K562 (cell line): Measurements from ENCODE around the gene EPHB6. TPM values are rescaled to one million over a fixed set of nuclear protein-coding genes. Genes with fewer than 3 reads are reported as not detected.

Source experiments
- ATAC-seq: fragments of 200-7000 bp; cut with Tn5 transposase; 3 replicates; pipeline ENCODE4 v1.9.1; 2020; ENCODE audit warnings: moderate library complexity
- BruUV-seq: library from RNA; stranded (reverse); fragments of 400-500 nt; replicated peaks from 2 replicates; lab custom pipeline; 2021; lab: Mats Ljungman, UMichigan
- CTCF ChIA-PET: fragments of 300-600 bp; formaldehyde crosslinking; extraction: SDS; loops from one replicate; lab custom pipeline; 2021; ENCODE audit warnings: low intra/inter-chr PET ratio; lab: Yijun Ruan, JAX
- POLR2A ChIA-PET: fragments of 300-600, 350-650 bp; sonication (Branson Sonifier 250); formaldehyde crosslinking; extraction: SDS; loops from one replicate; lab custom pipeline; 2021; ENCODE audit warnings: antibody characterized with exemption, inconsistent platforms; lab: Yijun Ruan, JAX
- DNase-seq, 4 experiments: peaks; one replicate each; pipeline versions ENCODE4 v3.0.0 to v3.0.0-alpha.2; 2011 to 2018; ENCODE audit warnings: low spot score in 3 of 4, mixed read lengths in 3 of 4; ENCODE audit errors: extremely low read depth in 1 of 4
- FAIRE-seq: peaks from 2 replicates; lab custom pipeline; 2011; peaks lifted over from hg19 to GRCh38; lab: Jason Lieb, UNC
- H2AFZ ChIP-seq: 2 replicates; pipeline ENCODE4 v1.6.0; 2011; ENCODE audit warnings: low read depth, low read length, control low read depth, inconsistent platforms
- H3K27ac ChIP-seq: fragments of 200-600 bp; 3 replicates; pipeline ENCODE4 v1.8.0; 2011; ENCODE audit warnings: low read depth, mild to moderate bottlenecking, control low read depth, inconsistent platforms, low read length, moderate library complexity, mixed read lengths; ENCODE audit errors: extremely low read depth
- H3K27me3 ChIP-seq, 2 experiments: fragments of 300-600 bp in 1 of 2; 2 replicates in 1 of 2; 3 replicates in 1 of 2; pipeline versions ENCODE4 v1.6.0 to v1.8.0; 2011; ENCODE audit warnings: inconsistent platforms in 2 of 2, low read length in 2 of 2, mild to moderate bottlenecking in 1 of 2, mixed read lengths in 1 of 2, moderate library complexity in 1 of 2; ENCODE audit not compliant: control insufficient read depth in 2 of 2, insufficient read depth in 2 of 2
- H3K36me3 ChIP-seq: fragments of 300-600 bp; 3 replicates; pipeline ENCODE4 v1.8.0; 2011; ENCODE audit warnings: mild to moderate bottlenecking, low read length, inconsistent platforms; ENCODE audit not compliant: control insufficient read depth, insufficient read depth
- H3K4me1 ChIP-seq, 2 experiments: fragments of 200-600 bp in 1 of 2; replicated peaks in 1 of 2; 2 replicates in 1 of 2; 3 replicates in 1 of 2; pipeline versions ENCODE4 v1.5.1 to v1.8.0; 2011; ENCODE audit warnings: inconsistent platforms in 2 of 2, low read length in 2 of 2, mild to moderate bottlenecking in 1 of 2, mixed read lengths in 1 of 2, moderate library complexity in 1 of 2; ENCODE audit not compliant: control insufficient read depth in 2 of 2, insufficient read depth in 2 of 2
- H3K4me2 ChIP-seq: 2 replicates; pipeline ENCODE4 v1.6.1; 2011; ENCODE audit warnings: low read length, control low read depth, inconsistent platforms, mixed read lengths; ENCODE audit not compliant: insufficient read depth
- H3K4me3 ChIP-seq: fragments of 200-600 bp; sonication (generic), shearing (Covaris generic); 2 replicates; pipeline ENCODE4 v1.5.1; 2016; ENCODE audit warnings: control low read depth, inconsistent platforms
- H3K79me2 ChIP-seq: fragments of 200-600 bp; 3 replicates; pipeline ENCODE4 v1.8.0; 2011; ENCODE audit warnings: low read length, inconsistent platforms; ENCODE audit not compliant: control insufficient read depth, insufficient read depth
- H3K9ac ChIP-seq, 2 experiments: 2 replicates each; pipeline versions ENCODE4 v1.6.0 to v1.6.1; 2011; ENCODE audit warnings: low read depth in 2 of 2, low read length in 2 of 2, control low read depth in 1 of 2, inconsistent platforms in 1 of 2, mild to moderate bottlenecking in 1 of 2, mixed read lengths in 1 of 2; ENCODE audit not compliant: insufficient read depth in 1 of 2
- H3K9me1 ChIP-seq: one replicate; pipeline ENCODE4 v1.6.0; 2011; ENCODE audit warnings: inconsistent platforms, mild to moderate bottlenecking, low read length, moderate library complexity; ENCODE audit not compliant: control insufficient read depth, insufficient read depth
- H3K9me3 ChIP-seq: replicated peaks from 2 replicates; pipeline ENCODE4 v1.5.1; 2011; ENCODE audit warnings: low read depth, low read length, inconsistent platforms; ENCODE audit not compliant: control insufficient read depth, insufficient read depth
- H4K20me1 ChIP-seq: replicated peaks from 2 replicates; pipeline ENCODE4 v1.6.1; 2011; ENCODE audit warnings: low read length, inconsistent platforms, mixed read lengths; ENCODE audit not compliant: control insufficient read depth, insufficient read depth
- HMGN3 ChIP-seq: IDR thresholded peaks from 2 replicates; pipeline ENCODE4 v1.6.1; 2011; ENCODE audit warnings: borderline replicate concordance, low read depth, mild to moderate bottlenecking, mixed read lengths, low read length; ENCODE audit not compliant: insufficient read length; ENCODE audit errors: extremely low read depth
- MITF ChIP-seq: IDR thresholded peaks from 2 replicates; pipeline ENCODE4 v1.6.1; 2014; ENCODE audit warnings: antibody characterized with exemption
- NRF1 ChIP-seq, 2 experiments: fragments of 450-650 bp; IDR thresholded peaks in 1 of 2; conservative IDR thresholded peaks in 1 of 2; 2 replicates each; pipeline ENCODE4 v1.6.1; 2014; ENCODE audit warnings: mild to moderate bottlenecking in 2 of 2
- SAFB ChIP-seq: fragments of 200-400 bp; formaldehyde crosslinking; IDR thresholded peaks from 2 replicates; pipeline ENCODE4 v1.6.1; 2017; ENCODE audit warnings: low read depth, low read length, borderline replicate concordance
- ZBTB43 ChIP-seq: sonication (generic); formaldehyde crosslinking; IDR thresholded peaks from 2 replicates; pipeline ENCODE4 v1.8.0; 2023; ENCODE audit warnings: mild to moderate bottlenecking, missing genetic modification reagents
- ZNF197 ChIP-seq: fragments of 200-800 bp; sonication (Bioruptor generic); IDR thresholded peaks from 2 replicates; pipeline ENCODE4 v1.6.1; 2016; ENCODE audit warnings: low read depth, missing genetic modification characterization, missing compliant biosample characterization
- ZNF449 ChIP-seq: fragments of 250-450 bp; sonication (Bioruptor Pico); IDR thresholded peaks from 2 replicates; pipeline ENCODE4 v1.8.0; 2022; ENCODE audit warnings: moderate library complexity, mild to moderate bottlenecking, inconsistent platforms
- WGBS: fragments of 100-300 bp; shearing (Covaris generic); methylation state at CpG from one replicate; pipeline ENCODE4 v1.1.6; 2016; ENCODE audit warnings: low coverage, mixed read lengths; ENCODE audit not compliant: insufficient coverage; ENCODE audit errors: missing lambda C conversion rate; 5-methylcytosine and 5-hydroxymethylcytosine counted together
- in situ Hi-C: fragments of 300-500 bp; cut with MboI; formaldehyde crosslinking; loops from 4 replicates; pipeline ENCODE4 v1.15.0; 2018; ENCODE audit warnings: inconsistent platforms, mixed read lengths
- intact Hi-C: fragments of 100-400 bp; cut with micrococcal nuclease; formaldehyde crosslinking; loops from 2 replicates; pipeline ENCODE4 v1.14.2; 2022
- polyA plus RNA-seq, 8 experiments: library from polyadenylated mRNA; depleted of rRNA in 4 of 8; stranded (reverse) in 5 of 8; unstranded in 3 of 8; fragments of >200 nt; fragmentation: Nextera tagmentation in 2 of 8; fragmentation: Illumina TruSeq in 1 of 8; extraction: Ambion mirVana in 2 of 8; extraction: Trizol in 1 of 8; gene quantifications; 2 replicates each; pipeline versions ENCODE4 v1.2.1 to v1.2.3, GENCODE V29; 2011 to 2014; ENCODE audit warnings: inconsistent platforms in 1 of 8, missing spikeins in 1 of 8
- total RNA-seq, 7 experiments: library from RNA; depleted of rRNA in 6 of 7; stranded (reverse); fragments of >200 nt in 6 of 7; fragmentation: Illumina TruSeq in 2 of 7; extraction: Trizol in 2 of 7; gene quantifications; 2 replicates each; pipeline versions ENCODE4 v1.2.1 to v1.2.3, GENCODE V29; 2011 to 2021; ENCODE audit warnings: low replicate concordance in 1 of 7

Gene EPHB6
- total and polyA plus RNA-seq, 9 of the 15 experiments (the other 6 are each of a cell fraction or from before 2014, with no cell fraction given) = 1.4 to 123 (median 7.6) TPM

GRCh38 chr7:142876991-142877910, 22.4 kb downstream of the EPHB6 start:
- no peak overlapping the region for H3K4me3 ChIP-seq
- H3K9ac ChIP-seq = peak overlapping the region in 1 of 2 experiments; percentile 27; a peak in 1 of 4 replicates
- H2AFZ ChIP-seq = no peak overlapping the region
- BruUV-seq = no TSS peak
- no peak for FAIRE-seq
- intact Hi-C loops (no loop called here), in situ Hi-C loops (loop anchor here (5.0 kb wide), 2 partner anchors 125 to 335 kb away; no protein-coding TSS in a partner anchor)
- H3K9me1 ChIP-seq = no peaks in the 10 kb centered on the region
- TF ChIP-seq SAFB (no peak), ZNF449 (no peak), ZBTB43 (CRISPR knock-in tag) (no peak), ZNF197 (CRISPR knock-in tag) (no peak), HMGN3 (no peak), MITF (no peak), NRF1 (conservative IDR thresholded peaks at IDR 0.05 in 1 of 2, IDR thresholded peaks at IDR 0.05 in 1 of 2) (no peak)
- H3K27ac ChIP-seq = no peak overlapping the region
- peaks cover 32 to 79% of the 10 kb centered on the region in 2 experiments for H3K27me3 ChIP-seq
- no peaks in the 10 kb centered on the region for H3K36me3 ChIP-seq
- ATAC-seq = no peak
- H3K4me2 ChIP-seq = no peak overlapping the region
- peaks cover 0 to 1% of the 10 kb centered on the region in 2 experiments; a peak in 1 of 5 replicates for H3K4me1 ChIP-seq
- H3K9me3 ChIP-seq = no peaks in the 10 kb centered on the region
- ChIA-PET CTCF (no interaction called here), POLR2A (no interaction called here)
- H4K20me1 ChIP-seq = no peaks in the 10 kb centered on the region
- WGBS = 4% methylated on average over 18 of the region's 18 CpGs
- H3K79me2 ChIP-seq = no peaks in the 10 kb centered on the region
- DNase-seq = no peak
